HG03469 (cell line): ENCODE results near the gene TRA2A.
A peak's percentile ranks its signal among the peaks of the same experiment; 100 is the strongest.
"Not testable (repeated sequence)": the region's sequence is repeated elsewhere in the genome, so short reads cannot be mapped to it uniquely, and the experiment has no call there.

ENCODE experiments used
- ATAC-seq: cut with Tn5 transposase; IDR thresholded peaks from one replicate; pipeline ENCODE4 v1.9.1; 2021; ENCODE audit warnings: mild to moderate bottlenecking, moderate library complexity, moderate number of reproducible peaks; ENCODE audit not compliant: unreplicated experiment

The TRA2A gene

DNA sequence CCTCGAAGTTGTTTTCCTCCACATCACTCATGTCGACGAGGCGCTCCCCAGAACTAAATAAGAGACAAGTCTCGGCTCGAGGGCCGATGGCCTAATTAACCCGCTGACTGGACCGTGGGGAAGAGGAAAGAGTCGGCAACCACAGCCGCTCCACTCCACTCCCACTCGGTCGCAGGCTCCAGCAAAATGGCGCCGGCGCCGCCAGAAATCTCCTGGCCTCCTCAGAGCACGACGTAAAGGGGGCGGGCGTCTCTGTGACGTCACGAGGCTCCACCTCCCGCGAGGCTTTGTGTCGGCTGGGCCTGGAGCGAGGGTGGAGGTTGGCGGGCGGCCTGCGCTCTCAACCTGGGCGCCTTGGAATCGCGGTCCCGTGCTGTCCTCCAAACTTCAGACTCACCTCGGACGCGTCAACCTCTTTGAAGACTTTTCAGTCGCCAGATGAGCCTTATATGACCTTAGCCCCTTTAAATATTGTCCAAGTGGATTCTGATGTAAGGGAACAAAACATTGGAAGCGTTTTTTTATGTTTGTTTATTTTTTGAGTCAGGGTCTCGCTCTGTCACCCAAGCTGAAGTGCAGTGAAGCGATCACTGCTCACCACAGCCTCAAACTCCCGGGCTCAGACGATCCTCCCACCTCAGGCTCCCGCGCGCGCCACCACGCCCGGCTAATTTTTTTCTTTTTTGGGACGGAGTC, at the start of gene TRA2A:
Gene TRA2A, minus strand, starts transcription at position 188 of the 696 bp plus-strand sequence. Its CDS starts 157 bp downstream, at position 31.
- peak; percentile 77 for ATAC-seq

DNA sequence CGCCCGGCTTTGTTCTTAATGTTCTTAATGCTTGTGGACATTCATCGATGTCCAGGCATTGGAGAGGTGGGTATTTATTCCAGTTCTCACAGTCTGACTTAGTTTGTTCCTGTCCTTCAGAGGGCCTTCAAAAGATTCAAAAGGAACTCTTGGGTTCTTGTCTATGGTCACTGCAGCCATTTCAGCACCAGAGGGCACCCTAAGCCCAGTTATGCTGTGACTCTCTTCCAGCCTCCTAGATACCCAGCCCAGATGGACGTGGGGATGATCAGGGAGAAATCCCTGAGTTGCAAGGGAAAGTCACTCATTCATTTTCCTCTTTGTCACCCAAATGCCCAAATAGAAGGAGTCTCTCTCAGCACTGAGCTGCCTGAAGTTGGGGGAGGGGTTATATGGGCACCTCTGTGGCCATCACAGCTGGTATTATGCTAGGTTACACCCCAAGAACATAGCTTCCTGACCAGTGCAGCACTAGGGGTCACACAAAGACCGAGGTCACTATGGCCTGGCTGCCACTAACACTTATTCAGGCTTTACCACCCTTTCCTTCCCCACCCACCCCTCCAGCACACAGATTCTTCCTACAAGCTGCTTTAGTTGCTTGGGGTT, 38.9 kb upstream of the TRA2A start:
- ATAC-seq: peak; percentile 74

DNA sequence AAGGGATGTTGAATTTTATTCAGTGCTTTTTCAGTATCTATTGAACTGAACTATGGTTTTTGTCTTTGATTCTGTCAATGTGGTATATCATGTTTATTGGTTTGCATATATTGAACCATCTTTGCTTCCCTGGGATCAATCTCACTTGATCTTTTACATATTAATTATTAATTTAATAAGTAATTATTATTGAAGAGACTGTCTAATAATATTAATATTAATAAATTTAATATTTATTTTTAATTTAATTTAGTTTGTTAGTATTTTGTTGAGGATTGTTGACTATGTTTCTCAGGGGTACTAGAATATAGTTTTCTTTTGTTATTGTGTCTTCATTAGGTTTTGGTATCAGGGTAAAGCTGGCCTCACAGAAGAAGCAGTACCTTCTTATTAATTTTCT, 26.5 kb upstream of the TRA2A start:
- no peak for ATAC-seq

DNA sequence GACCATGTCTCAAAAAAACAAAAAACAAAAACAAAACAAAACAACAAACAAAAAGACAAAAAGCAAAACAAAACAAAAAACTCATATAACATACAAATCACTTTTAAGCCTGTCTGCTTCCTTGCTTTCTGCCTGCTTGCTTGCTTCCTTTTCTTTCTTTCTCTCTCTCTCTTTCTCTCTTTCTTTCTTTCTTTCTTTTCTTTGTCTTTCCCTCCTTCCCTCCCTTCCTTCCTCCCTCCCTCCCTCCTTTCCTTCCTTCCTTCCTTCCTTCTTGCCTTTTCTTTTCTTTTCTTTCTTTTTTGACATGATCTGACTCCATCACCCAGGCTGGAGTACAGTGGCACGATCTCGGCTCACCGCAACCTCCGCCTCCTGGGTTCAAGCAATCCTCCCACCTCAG, 15.9 kb upstream of the TRA2A start:
- ATAC-seq: no peak

DNA sequence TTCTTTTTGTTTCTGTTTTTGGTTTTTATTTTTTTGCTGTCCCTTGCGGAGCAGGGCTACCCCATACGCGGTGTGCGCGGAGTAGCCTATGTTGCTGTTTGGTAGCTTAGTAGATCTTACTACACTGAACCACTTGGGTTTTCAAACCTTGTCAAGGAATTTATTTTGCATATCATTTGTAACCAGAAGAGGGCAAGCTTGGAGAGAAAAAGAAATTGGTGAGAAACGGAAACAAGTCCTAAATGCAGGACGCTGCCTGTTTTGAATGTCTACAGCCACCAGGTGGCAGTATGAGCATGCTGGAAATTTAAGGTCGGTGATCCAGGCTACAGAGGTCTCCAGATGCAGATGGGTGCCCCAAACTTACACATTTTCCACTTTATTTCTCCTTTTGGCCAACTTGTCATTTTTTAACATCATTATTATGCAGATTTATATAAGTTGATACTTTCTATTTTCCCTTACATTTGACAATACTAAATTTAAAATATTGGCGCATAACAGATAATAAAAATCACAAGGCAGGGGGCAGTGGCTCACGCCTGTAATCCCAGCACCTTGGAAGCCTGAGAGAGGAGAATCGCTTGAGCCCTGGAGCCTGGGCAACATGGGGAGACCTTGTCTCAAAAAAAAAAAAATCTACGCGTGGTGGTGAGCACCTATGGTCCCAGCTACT, 15.3 kb upstream of the TRA2A start:
- peak; percentile 41 for ATAC-seq

DNA sequence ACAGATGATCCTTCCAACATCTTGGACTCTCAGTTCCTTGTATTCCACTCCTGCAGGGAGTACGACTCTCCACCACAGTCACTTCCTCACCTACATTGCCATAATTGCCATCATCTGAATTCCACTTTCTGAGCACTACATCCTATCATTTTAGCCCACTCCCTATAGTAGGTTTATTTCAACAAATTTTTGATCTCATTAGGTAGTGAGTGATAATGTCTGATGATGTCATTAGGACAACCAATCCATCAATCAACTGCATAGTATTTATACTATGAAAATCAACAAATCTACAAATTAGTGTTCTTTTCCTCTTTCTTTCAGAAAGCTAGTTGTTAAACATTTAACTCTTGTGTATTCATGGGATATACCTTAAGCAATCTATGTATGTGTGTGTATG, 13.7 kb upstream of the TRA2A start:
- ATAC-seq: no peak

DNA sequence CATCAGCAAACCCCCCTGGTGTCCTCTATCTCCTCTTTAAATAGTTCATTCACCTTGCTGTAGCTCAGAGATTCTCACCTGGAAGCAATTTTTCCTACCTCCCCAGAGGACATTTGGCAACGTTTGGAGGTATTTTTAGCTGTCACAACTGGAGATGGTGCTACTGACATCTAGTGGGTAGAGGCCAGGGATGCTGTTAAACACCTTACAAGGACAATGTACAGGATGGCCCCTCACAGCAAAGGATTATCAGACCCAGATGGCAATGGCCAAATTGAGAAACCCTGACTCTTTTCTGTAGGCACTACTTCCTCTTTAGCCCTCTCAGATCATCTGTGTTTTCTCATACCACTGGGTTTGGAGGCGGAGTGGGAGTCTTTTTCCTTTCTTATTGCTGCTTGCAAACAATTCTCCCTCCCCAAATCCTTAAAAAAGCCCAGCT, 13.2 kb upstream of the TRA2A start:
- ATAC-seq: no peak

DNA sequence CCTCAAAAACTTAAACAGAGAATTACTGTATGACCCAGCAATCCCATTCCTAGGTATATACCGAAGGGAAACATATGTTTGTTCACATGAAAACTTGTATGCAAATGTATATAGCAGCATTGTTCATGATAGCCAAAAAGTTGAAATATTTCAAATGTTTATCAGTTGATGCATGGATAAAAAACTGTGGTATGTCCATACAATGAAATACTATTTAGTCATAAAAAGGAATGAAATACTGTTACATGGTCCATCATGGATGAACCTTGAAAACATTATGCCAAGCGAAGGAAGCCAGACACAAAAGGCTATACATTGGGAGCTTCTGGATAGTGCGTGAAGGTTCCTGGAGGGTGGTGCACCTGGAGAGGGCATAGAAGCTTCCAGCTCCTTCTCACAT, 11.0 kb upstream of the TRA2A start:
- ATAC-seq: no peak

DNA sequence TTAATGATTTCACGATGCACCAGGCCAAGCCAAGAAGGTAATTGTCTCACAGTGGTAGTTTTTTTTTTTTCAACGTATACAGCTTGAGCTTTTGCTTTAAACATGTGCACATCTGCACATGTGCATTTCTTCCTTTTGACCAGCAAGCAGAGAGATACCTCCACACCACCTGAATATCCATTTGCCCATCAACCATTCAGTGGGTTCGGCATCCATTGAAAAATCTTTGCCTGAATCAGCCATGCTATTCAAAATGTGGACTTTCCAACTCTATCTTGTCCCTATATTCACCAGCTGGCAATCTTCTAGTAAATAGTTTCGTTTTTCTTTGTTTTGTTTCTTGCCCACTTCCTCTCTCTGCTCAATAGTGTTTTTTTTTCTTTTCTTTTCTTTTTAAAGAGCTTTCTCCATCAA, 7.7 kb upstream of the TRA2A start:
- no peak for ATAC-seq

DNA sequence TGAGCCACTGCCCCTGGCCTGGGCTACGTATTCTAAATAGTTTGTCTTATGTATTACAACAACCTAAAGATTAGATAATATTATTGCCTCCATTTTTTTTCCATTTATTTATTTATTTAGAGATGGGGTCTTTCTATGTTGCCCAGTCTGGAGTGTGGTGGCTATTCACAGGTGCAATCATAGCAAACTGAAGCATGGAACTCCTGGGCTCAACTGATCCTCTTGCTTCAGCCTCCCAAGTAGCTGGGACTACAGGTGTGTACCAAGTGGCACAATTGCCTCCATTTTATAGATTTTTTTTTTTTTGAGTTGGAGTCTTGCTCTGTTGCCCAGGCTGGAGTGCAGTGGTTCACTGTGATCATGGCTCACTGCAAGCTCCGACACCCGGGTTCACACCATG, 6.5 kb upstream of the TRA2A start:
- ATAC-seq: no peak

DNA sequence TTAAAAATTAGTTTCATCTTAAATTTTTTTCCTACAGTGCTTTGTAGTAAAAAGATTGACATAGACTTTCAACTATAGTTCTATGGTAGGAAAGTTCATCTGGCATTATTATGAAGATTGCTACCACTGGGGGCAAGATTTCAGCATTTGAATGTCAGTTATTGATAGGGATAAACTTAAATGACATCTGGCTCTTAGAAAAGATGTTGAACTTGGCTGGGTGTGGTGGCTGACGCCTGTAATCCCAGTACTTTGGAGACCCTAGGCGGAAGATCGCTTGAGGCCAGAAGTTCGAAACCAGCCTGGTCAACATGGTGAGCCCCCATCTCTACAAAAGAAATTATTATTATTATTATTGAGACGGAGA, 1.4 kb upstream of the TRA2A start:
- ATAC-seq: no peak

DNA sequence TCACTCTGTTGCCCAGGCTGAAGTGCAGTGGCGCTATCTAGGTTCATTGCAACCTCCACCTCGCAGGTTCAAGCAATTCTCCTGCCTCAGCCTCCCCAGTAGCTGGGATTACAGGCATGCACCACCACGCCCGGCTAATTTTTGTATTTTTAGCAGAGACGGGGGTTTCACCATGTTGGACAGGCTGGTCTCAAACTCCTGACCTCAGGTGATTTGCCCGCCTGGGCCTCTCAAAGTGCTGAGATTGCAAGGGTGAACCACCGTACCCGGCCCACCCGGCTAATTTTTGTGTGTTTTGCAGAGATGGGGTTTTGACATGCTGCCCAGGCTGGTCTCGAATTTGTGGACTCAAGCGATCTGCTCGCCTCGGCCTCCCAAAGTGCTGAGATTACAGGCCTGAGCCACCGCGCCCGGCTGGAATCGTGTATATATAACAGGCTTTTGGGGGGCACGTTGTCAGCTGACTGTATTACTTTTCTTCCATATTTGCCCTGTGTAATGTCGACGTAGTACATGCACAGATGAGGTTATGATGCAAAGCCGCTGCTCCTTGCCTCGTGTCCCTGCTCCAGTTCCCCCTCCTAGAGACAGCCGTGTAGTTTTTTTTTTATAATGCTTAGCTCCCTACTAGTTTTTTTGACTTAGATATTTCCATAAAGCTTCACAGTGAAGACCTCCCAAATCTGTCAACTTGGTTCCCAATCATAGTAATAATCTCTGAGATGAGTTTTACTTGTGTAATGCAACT, 883 bp upstream of the TRA2A start:
- ATAC-seq: no peak

DNA sequence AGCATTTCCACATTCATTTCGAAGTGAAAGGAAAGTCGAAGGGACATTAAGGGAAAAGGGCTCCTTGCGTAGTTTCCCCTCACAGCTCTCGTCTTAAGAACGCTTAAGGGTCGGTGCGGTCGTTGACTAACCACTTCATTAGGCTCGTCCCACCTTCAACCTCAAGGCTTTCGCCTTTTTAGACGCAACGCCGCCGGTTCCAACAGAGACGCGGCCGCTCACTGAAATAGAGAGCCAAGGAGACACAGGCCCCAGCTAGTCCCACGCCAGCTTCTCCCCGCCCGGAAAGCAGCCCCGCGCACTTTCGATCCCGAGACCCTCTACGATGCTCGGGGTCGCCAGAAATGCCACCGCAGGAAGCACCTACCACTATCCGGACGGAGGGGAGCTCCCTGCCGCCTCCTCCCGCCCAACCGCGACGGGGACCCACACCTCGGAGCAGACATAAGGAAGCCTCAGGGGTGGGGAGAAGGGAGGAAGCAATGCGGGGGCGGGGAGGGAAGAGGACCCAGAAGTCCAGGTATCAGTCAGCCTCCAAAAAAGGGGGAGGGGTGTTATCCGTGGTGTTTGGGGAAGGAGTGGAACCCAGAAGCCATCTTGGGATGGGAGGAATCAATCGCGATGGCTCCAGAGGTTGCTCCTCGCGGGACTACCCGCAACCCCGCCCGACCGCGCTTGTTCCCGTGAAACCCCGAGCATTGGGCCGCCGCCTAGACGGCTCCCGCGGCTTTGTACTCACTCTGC, 559 bp downstream of the TRA2A start:
- ATAC-seq: no peak

DNA sequence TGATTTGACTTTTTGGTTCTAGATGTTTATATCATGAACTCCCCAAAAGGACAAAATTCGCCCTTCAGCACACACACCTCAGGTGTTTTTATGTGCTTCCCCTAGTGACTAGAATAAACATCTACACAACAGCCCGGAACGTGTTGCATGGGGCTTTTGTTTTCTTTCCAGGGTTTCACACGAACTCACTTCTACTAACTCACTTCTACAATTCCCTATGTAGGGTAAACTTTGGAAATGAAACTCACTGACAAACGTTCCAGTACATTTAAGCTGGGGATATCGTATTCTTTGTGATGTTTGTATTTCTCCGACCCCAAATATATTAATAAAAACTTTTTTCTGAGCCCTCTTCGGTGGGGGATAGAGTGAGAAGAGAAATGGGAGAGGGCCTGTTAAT, 1.4 kb downstream of the TRA2A start:
- no peak for ATAC-seq

DNA sequence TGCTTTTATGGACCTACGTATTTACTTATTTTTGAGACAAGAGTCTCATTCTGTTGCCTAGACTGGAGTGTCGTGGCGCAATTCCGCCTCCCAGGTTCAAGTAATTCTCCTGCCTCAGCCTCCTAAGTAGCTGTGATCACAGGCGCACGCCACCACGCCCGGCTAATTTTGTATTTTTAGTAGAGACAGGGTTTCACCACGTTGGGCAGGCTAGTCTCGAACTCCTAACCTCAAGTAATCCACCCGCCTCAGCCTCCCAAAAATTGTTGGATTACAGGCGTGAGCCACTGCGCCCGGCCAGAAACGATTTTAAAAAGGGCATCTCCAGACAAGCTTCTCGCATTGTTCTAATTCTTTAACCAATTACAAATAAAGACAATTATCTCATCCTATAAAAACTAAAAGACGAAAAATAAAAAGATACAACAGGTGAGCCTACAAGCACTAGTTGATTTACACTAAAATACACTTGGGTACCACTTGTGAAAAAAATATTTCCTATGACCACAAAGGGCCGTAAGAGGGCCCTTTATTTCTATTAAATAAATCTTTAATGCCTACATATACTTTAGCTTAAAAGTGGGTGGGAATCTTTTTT, 2.4 kb downstream of the TRA2A start:
- ATAC-seq: no peak

DNA sequence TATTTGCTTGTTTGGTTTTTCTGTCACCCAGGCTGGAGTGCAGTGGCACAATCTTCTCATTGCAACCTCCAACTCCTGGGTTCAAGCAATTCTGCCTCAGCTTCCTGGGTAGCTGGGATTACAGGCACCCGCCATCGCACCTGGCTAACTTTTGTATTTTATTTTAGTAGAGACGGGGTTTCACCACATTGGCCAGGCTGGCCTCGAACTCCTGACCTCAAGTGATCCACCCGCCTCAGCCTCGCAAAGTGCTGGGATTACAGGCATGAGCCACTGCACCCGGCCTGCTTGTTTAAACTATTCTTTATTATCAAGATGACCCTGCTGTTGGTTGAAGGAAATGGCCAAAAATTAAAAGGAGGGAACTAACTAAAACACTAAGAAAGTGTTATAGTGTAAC, 6.2 kb downstream of the TRA2A start:
- not testable (repeated sequence) for ATAC-seq

DNA sequence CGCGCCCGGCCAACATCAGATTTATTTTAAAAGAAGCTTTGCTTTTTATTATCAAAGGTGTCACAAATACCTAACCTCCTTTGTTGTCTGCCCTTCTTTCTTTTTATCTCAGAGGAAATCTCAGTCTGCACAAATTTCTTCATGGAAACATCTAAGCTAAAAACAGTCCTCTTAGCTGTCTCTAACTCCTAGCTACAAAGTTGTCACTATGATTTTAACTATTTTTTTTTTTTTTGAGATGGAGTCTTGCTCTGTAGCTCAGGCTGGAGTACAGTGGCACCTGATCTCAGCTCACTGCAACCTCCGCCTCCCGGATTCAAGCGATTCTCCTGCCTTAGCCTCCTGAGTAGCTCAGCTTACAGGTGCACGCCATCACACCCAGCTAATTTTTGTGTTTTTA, 7.3 kb downstream of the TRA2A start:
- no peak for ATAC-seq

DNA sequence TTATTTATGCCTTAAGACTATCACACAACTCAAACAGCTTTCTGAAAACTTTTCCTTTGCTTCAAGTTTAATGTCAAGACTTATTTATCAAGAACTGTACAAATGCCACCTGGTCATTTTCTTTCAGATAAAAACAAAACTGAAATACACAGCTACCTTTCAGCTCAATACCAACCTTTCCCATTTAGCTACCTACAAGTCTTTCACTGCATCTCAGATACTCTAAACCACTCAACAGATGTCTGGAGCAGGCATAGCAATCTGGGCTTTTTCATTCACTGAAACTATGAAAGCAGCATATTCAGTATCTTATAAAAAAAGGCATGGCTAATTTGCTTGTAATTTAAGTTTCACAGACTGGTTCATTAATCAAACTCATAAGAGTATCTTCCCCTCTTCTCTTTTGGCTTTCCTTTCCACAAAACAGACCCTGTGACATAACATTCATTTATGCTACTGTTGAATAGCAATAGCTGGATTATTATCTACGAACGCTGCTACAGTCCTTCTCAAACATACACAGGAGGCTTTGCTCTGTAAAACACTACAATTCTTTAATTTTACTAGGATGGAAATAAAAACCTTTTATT, 8.2 kb downstream of the TRA2A start:
- ATAC-seq: no peak

DNA sequence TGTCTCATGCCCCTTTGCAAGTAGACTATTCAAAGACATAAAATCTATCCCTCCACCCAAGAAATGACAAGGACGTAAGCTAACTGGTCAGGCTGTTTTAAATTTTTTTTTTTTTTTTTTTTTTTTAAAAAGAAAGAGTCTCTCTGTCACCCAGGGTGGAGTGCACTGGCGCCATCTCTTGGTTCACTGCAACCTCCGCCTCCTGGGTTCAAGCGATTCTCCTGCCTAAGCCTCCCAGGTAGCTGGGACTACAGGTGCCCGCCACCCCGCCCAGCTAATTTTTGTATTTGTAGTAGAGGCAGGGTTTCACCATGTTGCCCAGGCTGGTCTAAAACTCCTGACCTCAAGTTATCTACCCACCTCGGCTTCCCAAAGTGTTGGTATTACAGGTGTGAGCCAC, 11.2 kb downstream of the TRA2A start:
- no peak for ATAC-seq

DNA sequence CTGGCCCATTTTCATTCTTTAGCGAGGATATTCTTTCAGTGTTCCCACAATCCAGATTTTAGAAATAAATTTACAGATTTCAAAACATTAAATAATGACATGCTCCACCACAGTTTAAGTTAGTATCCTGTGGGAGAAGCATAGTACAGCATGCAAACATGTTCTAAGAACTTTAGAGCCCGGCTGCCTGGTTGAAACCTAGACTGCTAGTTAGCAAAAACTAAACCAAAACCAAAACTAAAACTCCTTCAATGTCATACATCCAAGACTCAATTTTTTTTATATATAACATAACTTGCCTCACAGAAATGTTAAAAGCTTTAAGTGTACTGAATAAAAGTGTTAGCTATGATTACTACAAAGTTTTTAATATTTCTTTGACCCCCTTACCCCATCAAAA, 17.0 kb downstream of the TRA2A start:
- no peak for ATAC-seq
